Testis (tissue), 3 donors: Measurements from ENCODE around the gene RIC8B. TPM values are rescaled to one million over a fixed set of nuclear protein-coding genes. Genes with fewer than 3 reads are reported as not detected.

Experiments
- DNase-seq: peaks from one replicate; pipeline ENCODE4 v3.0.0-alpha.2; 2019
- H3K27ac ChIP-seq, 2 donors: fragments of 200-600 bp; sonication (generic); one replicate each; pipeline ENCODE4 v1.5.1; 2019
- H3K27me3 ChIP-seq: fragments of 200-600 bp; sonication (generic); one replicate; pipeline ENCODE4 v1.5.1; 2019
- H3K36me3 ChIP-seq: fragments of 200-600 bp; sonication (generic); one replicate; pipeline ENCODE4 v1.5.1; 2017; ENCODE audit warnings: low read depth; ENCODE audit errors: missing control alignments
- H3K4me1 ChIP-seq: fragments of 200-600 bp; sonication (generic); one replicate; pipeline ENCODE4 v1.5.1; 2019
- H3K4me3 ChIP-seq, 2 donors: fragments of 200-600 bp; sonication (generic); one replicate each; pipeline ENCODE4 v1.5.1; 2017 to 2019
- H3K9me3 ChIP-seq: fragments of 200-600 bp; sonication (generic); one replicate; pipeline ENCODE4 v1.5.1; 2017
- POLR2A ChIP-seq: fragments of 450-650 bp; IDR thresholded peaks from one replicate; pipeline ENCODE4 v1.6.1; 2017; ENCODE audit warnings: antibody characterized with exemption, mild to moderate bottlenecking, moderate library complexity
- WGBS, 2 donors: methylation state at CpG; one replicate each; pipeline ENCODE4 v1.1.5; 2018; 5-methylcytosine and 5-hydroxymethylcytosine counted together
- intact Hi-C: fragments of 100-400 bp; cut with DNase I; formaldehyde crosslinking; loops from one replicate; pipeline ENCODE4 v1.15.1; 2023; ENCODE audit warnings: low total_unique reads
- polyA plus RNA-seq: library from polyadenylated mRNA; stranded (reverse); fragments of 350-450 nt; fragmentation: Illumina TruSeq; extraction: RNeasy Lipid Tissue Mini Kit (QIAGEN cat#74804); gene quantifications from one replicate; pipeline ENCODE4 v1.2.3, GENCODE V29; 2014; ENCODE audit warnings: low read depth, low replicate concordance; ENCODE audit not compliant: insufficient read depth
- total RNA-seq, 2 donors: library from RNA; depleted of rRNA; stranded (reverse); fragments of >200 nt; gene quantifications; one replicate each; pipeline ENCODE4 v1.2.3, GENCODE V29; 2016
- TF ChIP-seq, protein P1 (sequence below), 3 experiments: fragments of 450-650 bp in 2 of 3; fragments of 200-600 bp in 1 of 3; sonication (generic) in 1 of 3; IDR thresholded peaks; one replicate each; pipeline ENCODE4 v1.5.1; 2016 to 2019; ENCODE audit warnings: antibody characterized with exemption in 3 of 3, mild to moderate bottlenecking in 2 of 3, moderate library complexity in 1 of 3

Gene RIC8B
- total and polyA plus RNA-seq, 3 donors from 2014 or later, result 14.3 to 27.7 (median 18.3) TPM

DNA sequence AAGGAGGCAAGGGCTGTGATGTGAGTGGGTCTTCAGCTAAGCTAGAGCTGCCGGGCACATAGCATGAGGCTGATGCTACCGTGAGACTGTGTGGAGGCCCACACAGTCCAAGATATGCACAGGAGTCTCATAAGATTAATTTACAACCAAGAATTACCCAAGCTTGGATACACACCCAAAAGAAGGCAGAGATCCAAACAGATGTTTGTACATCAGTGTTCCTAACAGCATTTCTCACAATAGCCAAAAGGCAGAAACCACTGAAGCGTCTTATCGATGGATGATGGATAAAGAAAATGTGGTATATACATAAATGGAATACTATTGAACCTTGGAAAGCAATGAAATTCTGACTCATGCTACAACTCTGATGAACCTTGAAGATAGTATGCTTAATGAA, 40.8 kb upstream of the RIC8B start:
- Histone ChIP-seq H3K4me3 (no peak overlapping the region), H3K4me1 (no peaks in the 10 kb centered on the region), H3K27me3 (no peaks in the 10 kb centered on the region), H3K27ac (no peak overlapping the region), H3K9me3 (no peaks in the 10 kb centered on the region), H3K36me3 (no peaks in the 10 kb centered on the region)
- intact Hi-C loops, result no loop called here
- TF ChIP-seq, protein P1, sequence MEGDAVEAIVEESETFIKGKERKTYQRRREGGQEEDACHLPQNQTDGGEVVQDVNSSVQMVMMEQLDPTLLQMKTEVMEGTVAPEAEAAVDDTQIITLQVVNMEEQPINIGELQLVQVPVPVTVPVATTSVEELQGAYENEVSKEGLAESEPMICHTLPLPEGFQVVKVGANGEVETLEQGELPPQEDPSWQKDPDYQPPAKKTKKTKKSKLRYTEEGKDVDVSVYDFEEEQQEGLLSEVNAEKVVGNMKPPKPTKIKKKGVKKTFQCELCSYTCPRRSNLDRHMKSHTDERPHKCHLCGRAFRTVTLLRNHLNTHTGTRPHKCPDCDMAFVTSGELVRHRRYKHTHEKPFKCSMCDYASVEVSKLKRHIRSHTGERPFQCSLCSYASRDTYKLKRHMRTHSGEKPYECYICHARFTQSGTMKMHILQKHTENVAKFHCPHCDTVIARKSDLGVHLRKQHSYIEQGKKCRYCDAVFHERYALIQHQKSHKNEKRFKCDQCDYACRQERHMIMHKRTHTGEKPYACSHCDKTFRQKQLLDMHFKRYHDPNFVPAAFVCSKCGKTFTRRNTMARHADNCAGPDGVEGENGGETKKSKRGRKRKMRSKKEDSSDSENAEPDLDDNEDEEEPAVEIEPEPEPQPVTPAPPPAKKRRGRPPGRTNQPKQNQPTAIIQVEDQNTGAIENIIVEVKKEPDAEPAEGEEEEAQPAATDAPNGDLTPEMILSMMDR (IDR thresholded peaks at IDR 0.05), result no peak
- no peak for TF ChIP-seq POLR2A
- DNase-seq, result no peak
- WGBS, 2 donors, result 73 to 85% methylated on average over 4 of the region's 4 CpGs

DNA sequence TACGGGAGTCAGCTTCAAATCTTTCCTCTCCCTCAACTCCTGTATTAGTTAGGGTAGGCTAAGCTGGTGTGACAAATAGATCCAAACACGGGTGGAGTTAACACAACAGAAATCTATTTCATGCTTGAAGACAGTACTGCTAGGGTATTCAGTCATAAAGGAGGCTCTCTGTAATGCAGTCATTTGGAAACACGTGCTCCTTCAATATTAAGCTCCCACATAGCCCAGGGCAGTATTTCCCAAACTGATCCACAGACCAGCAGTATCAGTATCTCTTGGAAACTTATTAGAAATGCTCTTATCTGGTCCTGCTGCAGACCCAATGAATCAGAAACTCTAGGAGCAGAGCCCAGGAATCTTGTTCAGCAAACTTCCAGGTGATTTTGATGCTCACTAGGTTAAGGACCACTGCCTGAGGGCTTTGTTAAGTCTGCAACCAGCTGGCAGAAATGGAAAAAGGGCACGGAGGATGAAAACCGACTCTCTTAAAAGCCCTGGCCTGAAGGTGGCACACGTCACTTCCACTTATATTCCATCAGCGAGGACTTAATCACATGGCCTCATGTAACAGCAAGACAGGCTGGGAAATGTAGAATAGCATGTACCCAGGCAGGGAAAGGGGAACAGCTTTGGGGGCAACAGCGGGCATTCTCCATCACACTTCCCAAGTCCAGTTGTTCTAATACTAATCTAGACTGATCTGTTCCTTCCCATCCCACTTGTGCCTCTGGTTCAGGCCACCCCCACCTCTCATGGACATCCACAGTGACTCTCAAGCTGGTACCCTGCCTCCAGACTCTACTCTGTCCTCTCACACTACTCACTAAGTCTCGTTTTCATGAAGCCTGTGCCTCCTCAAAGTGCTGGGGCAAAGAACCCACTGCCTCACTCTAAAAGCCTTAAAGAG, 38.2 kb upstream of the RIC8B start:
- H3K4me1 ChIP-seq, result no peaks in the 10 kb centered on the region
- intact Hi-C loops, result no loop called here
- no peak overlapping the region for H3K4me3 ChIP-seq
- WGBS, 2 donors, result 80 to 84% methylated on average over 9 of the region's 9 CpGs
- TF ChIP-seq POLR2A, result no peak
- TF ChIP-seq, protein P1 (IDR thresholded peaks at IDR 0.05), result no peak
- DNase-seq, result no peak
- no peaks in the 10 kb centered on the region for H3K27me3 ChIP-seq
- no peaks in the 10 kb centered on the region for H3K9me3 ChIP-seq
- no peak overlapping the region for H3K27ac ChIP-seq
- no peaks in the 10 kb centered on the region for H3K36me3 ChIP-seq

DNA sequence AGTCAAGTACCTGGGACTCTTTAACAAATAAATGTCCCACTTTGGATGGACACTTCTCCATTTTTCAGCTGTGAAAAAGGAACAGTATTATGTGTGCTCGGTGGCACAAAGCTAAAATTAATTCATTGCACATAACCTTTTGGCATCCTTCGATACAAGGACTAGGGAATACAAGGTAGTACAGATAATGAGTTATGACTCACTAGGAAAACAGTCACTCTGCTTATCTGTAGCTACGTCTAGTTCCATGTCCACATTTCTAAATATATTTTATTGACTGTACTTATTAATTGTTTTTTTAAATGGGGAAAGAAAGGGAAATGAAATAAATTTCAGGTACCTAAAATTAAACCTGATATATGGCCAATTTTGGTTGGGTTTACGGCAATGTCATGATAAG, 35.2 kb upstream of the RIC8B start:
- no peaks in the 10 kb centered on the region for H3K4me1 ChIP-seq
- no peak overlapping the region for H3K27ac ChIP-seq
- no peaks in the 10 kb centered on the region for H3K27me3 ChIP-seq
- 56 to 66% methylated on average over 4 of the region's 4 CpGs for WGBS, 2 donors
- no peaks in the 10 kb centered on the region for H3K9me3 ChIP-seq
- intact Hi-C loops, result no loop called here
- no peak for DNase-seq
- H3K4me3 ChIP-seq, result no peak overlapping the region
- H3K36me3 ChIP-seq, result no peaks in the 10 kb centered on the region
- TF ChIP-seq, protein P1 (IDR thresholded peaks at IDR 0.05), result no peak
- TF ChIP-seq POLR2A, result no peak

DNA sequence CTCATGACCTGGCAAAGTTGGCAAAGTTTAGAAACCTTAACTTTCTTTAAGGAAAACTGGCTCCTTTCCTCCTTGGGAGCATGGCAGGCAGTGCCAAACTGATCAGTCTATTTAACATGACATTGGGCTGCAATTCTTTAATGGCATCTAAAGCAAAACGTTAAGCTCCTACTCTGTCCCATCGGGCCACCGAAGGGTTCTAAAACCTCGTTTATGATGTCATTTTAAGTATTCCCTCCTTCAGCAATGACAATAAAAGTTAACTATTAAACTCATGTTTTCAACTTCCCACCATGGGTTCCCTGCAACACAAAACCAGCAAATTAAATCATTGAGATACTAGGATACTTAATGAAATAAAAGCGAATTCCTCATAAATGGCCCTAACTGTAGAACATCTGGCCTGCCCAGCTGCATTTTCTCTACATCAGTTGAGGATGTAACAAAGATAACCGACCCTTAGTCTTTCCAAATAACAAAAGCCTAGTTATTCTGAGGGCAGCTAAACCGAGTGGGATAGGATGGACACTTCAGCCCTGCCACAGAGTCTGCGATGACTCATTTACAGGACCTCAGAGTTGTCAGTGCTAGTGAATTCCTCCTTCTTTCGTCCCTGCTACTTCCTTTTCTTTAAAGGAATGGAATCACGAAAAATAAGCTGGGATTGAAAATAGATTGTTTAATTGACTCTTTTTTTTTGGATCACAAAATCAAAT, 34.5 kb upstream of the RIC8B start:
- TF ChIP-seq, protein P1 (IDR thresholded peaks at IDR 0.05), result no peak
- TF ChIP-seq POLR2A, result no peak
- intact Hi-C loops, result no loop called here
- no peak overlapping the region for H3K4me3 ChIP-seq
- WGBS, 2 donors, result 64 to 72% methylated on average over 10 of the region's 10 CpGs
- H3K27me3 ChIP-seq, result no peaks in the 10 kb centered on the region
- no peaks in the 10 kb centered on the region for H3K4me1 ChIP-seq
- H3K36me3 ChIP-seq, result no peaks in the 10 kb centered on the region
- no peaks in the 10 kb centered on the region for H3K9me3 ChIP-seq
- no peak overlapping the region for H3K27ac ChIP-seq
- DNase-seq, result no peak
